K562 (cell line): ENCODE results near the gene ARFRP1. TPM values are rescaled to one million over a fixed set of nuclear protein-coding genes. Genes with fewer than 3 reads are reported as not detected.

Experiments used
- ATAC-seq: fragments of 200-7000 bp; cut with Tn5 transposase; 3 replicates; pipeline ENCODE4 v1.9.1; 2020; ENCODE audit warnings: moderate library complexity
- BruUV-seq: library from RNA; stranded (reverse); fragments of 400-500 nt; replicated peaks from 2 replicates; lab custom pipeline; 2021; lab: Mats Ljungman, UMichigan
- CTCF ChIA-PET: fragments of 300-600 bp; formaldehyde crosslinking; extraction: SDS; loops from one replicate; lab custom pipeline; 2021; ENCODE audit warnings: low intra/inter-chr PET ratio; lab: Yijun Ruan, JAX
- POLR2A ChIA-PET: fragments of 300-600, 350-650 bp; sonication (Branson Sonifier 250); formaldehyde crosslinking; extraction: SDS; loops from one replicate; lab custom pipeline; 2021; ENCODE audit warnings: antibody characterized with exemption, inconsistent platforms; lab: Yijun Ruan, JAX
- DNase-seq, 4 experiments: peaks; one replicate each; pipeline versions ENCODE4 v3.0.0 to v3.0.0-alpha.2; 2011 to 2018; ENCODE audit warnings: low spot score in 3 of 4, mixed read lengths in 3 of 4; ENCODE audit errors: extremely low read depth in 1 of 4
- FAIRE-seq: peaks from 2 replicates; lab custom pipeline; 2011; peaks lifted over from hg19 to GRCh38; lab: Jason Lieb, UNC
- H2AFZ ChIP-seq: 2 replicates; pipeline ENCODE4 v1.6.0; 2011; ENCODE audit warnings: low read depth, low read length, control low read depth, inconsistent platforms
- H3K27ac ChIP-seq: fragments of 200-600 bp; 3 replicates; pipeline ENCODE4 v1.8.0; 2011; ENCODE audit warnings: low read depth, mild to moderate bottlenecking, control low read depth, inconsistent platforms, low read length, moderate library complexity, mixed read lengths; ENCODE audit errors: extremely low read depth
- H3K27me3 ChIP-seq, 2 experiments: fragments of 300-600 bp in 1 of 2; 2 replicates in 1 of 2; 3 replicates in 1 of 2; pipeline versions ENCODE4 v1.6.0 to v1.8.0; 2011; ENCODE audit warnings: inconsistent platforms in 2 of 2, low read length in 2 of 2, mild to moderate bottlenecking in 1 of 2, mixed read lengths in 1 of 2, moderate library complexity in 1 of 2; ENCODE audit not compliant: control insufficient read depth in 2 of 2, insufficient read depth in 2 of 2
- H3K36me3 ChIP-seq: fragments of 300-600 bp; 3 replicates; pipeline ENCODE4 v1.8.0; 2011; ENCODE audit warnings: mild to moderate bottlenecking, low read length, inconsistent platforms; ENCODE audit not compliant: control insufficient read depth, insufficient read depth
- H3K4me1 ChIP-seq, 2 experiments: fragments of 200-600 bp in 1 of 2; replicated peaks in 1 of 2; 2 replicates in 1 of 2; 3 replicates in 1 of 2; pipeline versions ENCODE4 v1.5.1 to v1.8.0; 2011; ENCODE audit warnings: inconsistent platforms in 2 of 2, low read length in 2 of 2, mild to moderate bottlenecking in 1 of 2, mixed read lengths in 1 of 2, moderate library complexity in 1 of 2; ENCODE audit not compliant: control insufficient read depth in 2 of 2, insufficient read depth in 2 of 2
- H3K4me2 ChIP-seq: 2 replicates; pipeline ENCODE4 v1.6.1; 2011; ENCODE audit warnings: low read length, control low read depth, inconsistent platforms, mixed read lengths; ENCODE audit not compliant: insufficient read depth
- H3K4me3 ChIP-seq: fragments of 200-600 bp; sonication (generic), shearing (Covaris generic); 2 replicates; pipeline ENCODE4 v1.5.1; 2016; ENCODE audit warnings: control low read depth, inconsistent platforms
- H3K79me2 ChIP-seq: fragments of 200-600 bp; 3 replicates; pipeline ENCODE4 v1.8.0; 2011; ENCODE audit warnings: low read length, inconsistent platforms; ENCODE audit not compliant: control insufficient read depth, insufficient read depth
- H3K9ac ChIP-seq, 2 experiments: 2 replicates each; pipeline versions ENCODE4 v1.6.0 to v1.6.1; 2011; ENCODE audit warnings: low read depth in 2 of 2, low read length in 2 of 2, control low read depth in 1 of 2, inconsistent platforms in 1 of 2, mild to moderate bottlenecking in 1 of 2, mixed read lengths in 1 of 2; ENCODE audit not compliant: insufficient read depth in 1 of 2
- H3K9me1 ChIP-seq: one replicate; pipeline ENCODE4 v1.6.0; 2011; ENCODE audit warnings: inconsistent platforms, mild to moderate bottlenecking, low read length, moderate library complexity; ENCODE audit not compliant: control insufficient read depth, insufficient read depth
- H3K9me3 ChIP-seq: replicated peaks from 2 replicates; pipeline ENCODE4 v1.5.1; 2011; ENCODE audit warnings: low read depth, low read length, inconsistent platforms; ENCODE audit not compliant: control insufficient read depth, insufficient read depth
- H4K20me1 ChIP-seq: replicated peaks from 2 replicates; pipeline ENCODE4 v1.6.1; 2011; ENCODE audit warnings: low read length, inconsistent platforms, mixed read lengths; ENCODE audit not compliant: control insufficient read depth, insufficient read depth
- DPF2 ChIP-seq: fragments of 450-650 bp; IDR thresholded peaks from 2 replicates; pipeline ENCODE4 v1.6.1; 2016
- EP400 ChIP-seq: fragments of 450-650 bp; IDR thresholded peaks from 2 replicates; pipeline ENCODE4 v1.6.1; 2017; ENCODE audit warnings: antibody characterized with exemption, mild to moderate bottlenecking, moderate library complexity
- GABPA ChIP-seq: fragments of 200-800 bp; sonication (Bioruptor generic); conservative IDR thresholded peaks from 2 replicates; pipeline ENCODE4 v1.6.1; 2016; ENCODE audit warnings: low read depth, missing genetic modification characterization, missing compliant biosample characterization
- IRF2 ChIP-seq: sonication (generic); formaldehyde crosslinking; IDR thresholded peaks from 2 replicates; pipeline ENCODE4 v1.8.1; 2022; ENCODE audit warnings: mild to moderate bottlenecking, missing genetic modification reagents
- KHSRP ChIP-seq: fragments of 450-650 bp; IDR thresholded peaks from 2 replicates; pipeline ENCODE4 v1.6.1; 2017
- NFE2 ChIP-seq: IDR thresholded peaks from 2 replicates; pipeline ENCODE4 v1.6.1; 2014; ENCODE audit warnings: antibody characterized with exemption, low read depth
- NONO ChIP-seq, 2 experiments: fragments of 200-400 bp in 1 of 2; fragments of 450-650 bp in 1 of 2; formaldehyde crosslinking in 1 of 2; IDR thresholded peaks; 2 replicates each; pipeline ENCODE4 v1.6.1; 2017; ENCODE audit warnings: low read depth in 2 of 2, mild to moderate bottlenecking in 2 of 2, moderate library complexity in 2 of 2, low read length in 1 of 2
- POLR2G ChIP-seq: fragments of 200-400 bp; formaldehyde crosslinking; IDR thresholded peaks from 2 replicates; pipeline ENCODE4 v1.6.1; 2017; ENCODE audit warnings: low read depth, mild to moderate bottlenecking, antibody characterized with exemption, low read length, moderate library complexity
- ZBED1 ChIP-seq: IDR thresholded peaks from 2 replicates; pipeline ENCODE4 v1.6.1; 2014
- ZNF133 ChIP-seq: fragments of 250-450 bp; sonication (Bioruptor Pico); IDR thresholded peaks from 2 replicates; pipeline ENCODE4 v1.4.0; 2020; ENCODE audit warnings: mild to moderate bottlenecking
- ZNF311 ChIP-seq: fragments of 250-450 bp; sonication (Bioruptor Pico); IDR thresholded peaks from 2 replicates; pipeline ENCODE4 v1.4.0; 2020; ENCODE audit warnings: mild to moderate bottlenecking, moderate library complexity
- ZNF561 ChIP-seq: fragments of 450-650 bp; formaldehyde crosslinking; conservative IDR thresholded peaks from 2 replicates; pipeline ENCODE4 v1.4.0; 2020; ENCODE audit warnings: mild to moderate bottlenecking, moderate library complexity
- WGBS: fragments of 100-300 bp; shearing (Covaris generic); methylation state at CpG from one replicate; pipeline ENCODE4 v1.1.6; 2016; ENCODE audit warnings: low coverage, mixed read lengths; ENCODE audit not compliant: insufficient coverage; ENCODE audit errors: missing lambda C conversion rate; 5-methylcytosine and 5-hydroxymethylcytosine counted together
- in situ Hi-C: fragments of 300-500 bp; cut with MboI; formaldehyde crosslinking; loops from 4 replicates; pipeline ENCODE4 v1.15.0; 2018; ENCODE audit warnings: inconsistent platforms, mixed read lengths
- intact Hi-C: fragments of 100-400 bp; cut with micrococcal nuclease; formaldehyde crosslinking; loops from 2 replicates; pipeline ENCODE4 v1.14.2; 2022
- polyA plus RNA-seq, 8 experiments: library from polyadenylated mRNA; depleted of rRNA in 4 of 8; stranded (reverse) in 5 of 8; unstranded in 3 of 8; fragments of >200 nt; fragmentation: Nextera tagmentation in 2 of 8; fragmentation: Illumina TruSeq in 1 of 8; extraction: Ambion mirVana in 2 of 8; extraction: Trizol in 1 of 8; gene quantifications; 2 replicates each; pipeline versions ENCODE4 v1.2.1 to v1.2.3, GENCODE V29; 2011 to 2014; ENCODE audit warnings: inconsistent platforms in 1 of 8, missing spikeins in 1 of 8
- total RNA-seq, 7 experiments: library from RNA; depleted of rRNA in 6 of 7; stranded (reverse); fragments of >200 nt in 6 of 7; fragmentation: Illumina TruSeq in 2 of 7; extraction: Trizol in 2 of 7; gene quantifications; 2 replicates each; pipeline versions ENCODE4 v1.2.1 to v1.2.3, GENCODE V29; 2011 to 2021; ENCODE audit warnings: low replicate concordance in 1 of 7
- TF ChIP-seq, protein P1 (sequence below): IDR thresholded peaks from 3 replicates; pipeline ENCODE4 v1.6.1; 2011; ENCODE audit warnings: borderline replicate concordance, mild to moderate bottlenecking, moderate library complexity; ENCODE audit not compliant: insufficient read length; ENCODE audit errors: extremely low read depth
- TF ChIP-seq, protein P2 (sequence below): sonication (generic); formaldehyde crosslinking; IDR thresholded peaks from 2 replicates; pipeline ENCODE4 v1.8.0; 2023; ENCODE audit warnings: mild to moderate bottlenecking, missing genetic modification reagents

The ARFRP1 gene
- total and polyA plus RNA-seq, 9 of the 15 experiments (the other 6 are each of a cell fraction or from before 2014, with no cell fraction given), result 2.2 to 78.9 (median 37.3) TPM

DNA sequence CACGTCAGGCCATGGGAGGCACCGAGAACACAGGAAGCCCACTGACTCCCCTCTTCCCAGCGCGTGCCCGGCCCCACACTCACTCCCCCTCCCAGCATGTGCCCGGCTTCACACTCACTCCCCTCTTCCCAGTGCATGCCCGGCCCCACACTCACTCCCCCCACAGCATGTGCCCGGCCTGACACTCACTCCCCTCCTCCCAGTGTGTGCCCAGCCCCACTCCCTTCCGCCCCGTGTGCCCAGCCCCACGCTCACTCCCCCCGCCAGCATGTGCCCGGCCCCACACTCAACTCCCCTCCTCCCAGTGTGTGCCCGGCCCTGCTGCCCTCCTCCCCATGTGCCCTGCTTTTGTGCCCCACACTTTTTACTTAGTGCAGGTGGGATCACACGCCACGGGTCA, 39.9 kb downstream of the ARFRP1 start:
- H3K4me3 ChIP-seq, result no peak overlapping the region
- in situ Hi-C loops, result no loop called here
- intact Hi-C loops, result no loop called here
- POLR2A ChIA-PET, result interaction anchor here (1.6 to 2.3 kb wide), 2 partner anchors 10 to 14 kb away, joined by 7 to 11 read pairs; partner anchors contain the start of gene RTEL1
- TF ChIP-seq NONO (IDR thresholded peaks at IDR 0.05; ENCODE audit: low read depth in 2 of 2, low read length in 1 of 2) (no peak), ZBED1 (no peak), NFE2 (no peak), POLR2G (peak; percentile 39)
- no peaks in the 10 kb centered on the region for H3K9me3 ChIP-seq
- H3K79me2 ChIP-seq, result no peaks in the 10 kb centered on the region; the same call in 2 of the 3 replicates
- peaks cover 3% of the 10 kb centered on the region for H3K9me1 ChIP-seq
- 96% methylated on average over 5 of the region's 16 CpGs for WGBS
- CTCF ChIA-PET, result no interaction called here
- H2AFZ ChIP-seq, result no peak overlapping the region
- peaks cover 0 to 19% of the 10 kb centered on the region in 2 experiments; a peak in 1 of 5 replicates for H3K4me1 ChIP-seq
- no peak overlapping the region for H3K9ac ChIP-seq
- no peak for FAIRE-seq
- ATAC-seq, result no peak
- peaks cover 72% of the 10 kb centered on the region; the same call in 2 of the 3 replicates for H3K36me3 ChIP-seq
- DNase-seq, result no peak
- H3K27me3 ChIP-seq, result no peaks in the 10 kb centered on the region
- H3K4me2 ChIP-seq, result no peak overlapping the region
- H4K20me1 ChIP-seq, result no peaks in the 10 kb centered on the region
- BruUV-seq, result no TSS peak
- H3K27ac ChIP-seq, result no peak overlapping the region

DNA sequence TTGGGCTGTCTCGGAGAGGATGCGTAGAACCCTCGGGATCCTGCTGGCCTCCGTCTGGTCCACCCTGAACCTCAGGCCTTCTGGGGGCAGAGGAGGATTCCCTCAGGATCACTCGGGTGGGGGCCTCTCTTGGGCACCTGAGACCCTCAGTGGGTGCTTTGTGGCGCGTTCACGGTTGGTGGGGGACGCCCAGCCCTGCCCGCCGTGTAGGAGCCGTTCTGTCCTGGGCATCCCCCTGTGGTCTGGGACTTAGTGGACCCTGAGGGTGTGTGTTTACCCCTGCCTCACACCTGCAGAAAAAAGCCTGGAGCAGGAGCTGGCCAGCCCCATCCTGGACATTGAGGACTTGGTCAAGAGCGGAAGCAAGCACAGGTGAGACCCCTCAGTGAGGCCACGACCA, 42.1 kb downstream of the ARFRP1 start:
- WGBS, result 90% methylated on average over 12 of the region's 14 CpGs
- H3K4me1 ChIP-seq, result peaks cover 0 to 24% of the 10 kb centered on the region in 2 experiments; a peak in 1 of 5 replicates
- in situ Hi-C loops, result no loop called here
- ATAC-seq, result no peak
- H2AFZ ChIP-seq, result no peak overlapping the region
- H4K20me1 ChIP-seq, result no peaks in the 10 kb centered on the region
- H3K9me3 ChIP-seq, result no peaks in the 10 kb centered on the region
- H3K4me2 ChIP-seq, result no peak overlapping the region
- H3K4me3 ChIP-seq, result no peak overlapping the region
- no peak for DNase-seq
- peaks cover 85% of the 10 kb centered on the region; the same call in 2 of the 3 replicates for H3K36me3 ChIP-seq
- no TSS peak for BruUV-seq
- CTCF ChIA-PET, result no interaction called here
- H3K9ac ChIP-seq, result no peak overlapping the region; a peak in 1 of 4 replicates
- peaks cover 2% of the 10 kb centered on the region; the same call in 2 of the 3 replicates for H3K79me2 ChIP-seq
- FAIRE-seq, result no peak
- H3K27ac ChIP-seq, result no peak overlapping the region
- intact Hi-C loops, result no loop called here
- peaks cover 3% of the 10 kb centered on the region for H3K9me1 ChIP-seq
- H3K27me3 ChIP-seq, result no peaks in the 10 kb centered on the region
- POLR2A ChIA-PET, result interaction anchor here (1.2 to 1.3 kb wide), 2 partner anchors 11 to 21 kb away, joined by 3 to 4 read pairs; no protein-coding TSS in a partner anchor
- TF ChIP-seq ZNF133 (CRISPR knock-in tag) (no peak), ZNF311 (CRISPR knock-in tag) (no peak), DPF2 (no peak), GABPA (tag) (no peak), IRF2 (CRISPR knock-in tag) (no peak), EP400 (no peak), ZNF561 (CRISPR knock-in tag) (no peak), KHSRP (no peak)
- TF ChIP-seq, protein P1, sequence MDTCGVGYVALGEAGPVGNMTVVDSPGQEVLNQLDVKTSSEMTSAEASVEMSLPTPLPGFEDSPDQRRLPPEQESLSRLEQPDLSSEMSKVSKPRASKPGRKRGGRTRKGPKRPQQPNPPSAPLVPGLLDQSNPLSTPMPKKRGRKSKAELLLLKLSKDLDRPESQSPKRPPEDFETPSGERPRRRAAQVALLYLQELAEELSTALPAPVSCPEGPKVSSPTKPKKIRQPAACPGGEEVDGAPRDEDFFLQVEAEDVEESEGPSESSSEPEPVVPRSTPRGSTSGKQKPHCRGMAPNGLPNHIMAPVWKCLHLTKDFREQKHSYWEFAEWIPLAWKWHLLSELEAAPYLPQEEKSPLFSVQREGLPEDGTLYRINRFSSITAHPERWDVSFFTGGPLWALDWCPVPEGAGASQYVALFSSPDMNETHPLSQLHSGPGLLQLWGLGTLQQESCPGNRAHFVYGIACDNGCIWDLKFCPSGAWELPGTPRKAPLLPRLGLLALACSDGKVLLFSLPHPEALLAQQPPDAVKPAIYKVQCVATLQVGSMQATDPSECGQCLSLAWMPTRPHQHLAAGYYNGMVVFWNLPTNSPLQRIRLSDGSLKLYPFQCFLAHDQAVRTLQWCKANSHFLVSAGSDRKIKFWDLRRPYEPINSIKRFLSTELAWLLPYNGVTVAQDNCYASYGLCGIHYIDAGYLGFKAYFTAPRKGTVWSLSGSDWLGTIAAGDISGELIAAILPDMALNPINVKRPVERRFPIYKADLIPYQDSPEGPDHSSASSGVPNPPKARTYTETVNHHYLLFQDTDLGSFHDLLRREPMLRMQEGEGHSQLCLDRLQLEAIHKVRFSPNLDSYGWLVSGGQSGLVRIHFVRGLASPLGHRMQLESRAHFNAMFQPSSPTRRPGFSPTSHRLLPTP, result no peak
- TF ChIP-seq, protein P2, sequence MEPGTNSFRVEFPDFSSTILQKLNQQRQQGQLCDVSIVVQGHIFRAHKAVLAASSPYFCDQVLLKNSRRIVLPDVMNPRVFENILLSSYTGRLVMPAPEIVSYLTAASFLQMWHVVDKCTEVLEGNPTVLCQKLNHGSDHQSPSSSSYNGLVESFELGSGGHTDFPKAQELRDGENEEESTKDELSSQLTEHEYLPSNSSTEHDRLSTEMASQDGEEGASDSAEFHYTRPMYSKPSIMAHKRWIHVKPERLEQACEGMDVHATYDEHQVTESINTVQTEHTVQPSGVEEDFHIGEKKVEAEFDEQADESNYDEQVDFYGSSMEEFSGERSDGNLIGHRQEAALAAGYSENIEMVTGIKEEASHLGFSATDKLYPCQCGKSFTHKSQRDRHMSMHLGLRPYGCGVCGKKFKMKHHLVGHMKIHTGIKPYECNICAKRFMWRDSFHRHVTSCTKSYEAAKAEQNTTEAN (CRISPR knock-in tag), result no peak
